K562 (cell line): ENCODE results near the gene CCDC85C. TPM values are rescaled to one million over a fixed set of nuclear protein-coding genes. Genes with fewer than 3 reads are reported as not detected.

Experiments
- ATAC-seq: fragments of 200-7000 bp; cut with Tn5 transposase; 3 replicates; pipeline ENCODE4 v1.9.1; 2020; ENCODE audit warnings: moderate library complexity
- BruUV-seq: library from RNA; stranded (reverse); fragments of 400-500 nt; replicated peaks from 2 replicates; lab custom pipeline; 2021; lab: Mats Ljungman, UMichigan
- CTCF ChIA-PET: fragments of 300-600 bp; formaldehyde crosslinking; extraction: SDS; loops from one replicate; lab custom pipeline; 2021; ENCODE audit warnings: low intra/inter-chr PET ratio; lab: Yijun Ruan, JAX
- POLR2A ChIA-PET: fragments of 300-600, 350-650 bp; sonication (Branson Sonifier 250); formaldehyde crosslinking; extraction: SDS; loops from one replicate; lab custom pipeline; 2021; ENCODE audit warnings: antibody characterized with exemption, inconsistent platforms; lab: Yijun Ruan, JAX
- DNase-seq, 4 experiments: peaks; one replicate each; pipeline versions ENCODE4 v3.0.0 to v3.0.0-alpha.2; 2011 to 2018; ENCODE audit warnings: low spot score in 3 of 4, mixed read lengths in 3 of 4; ENCODE audit errors: extremely low read depth in 1 of 4
- FAIRE-seq: peaks from 2 replicates; lab custom pipeline; 2011; peaks lifted over from hg19 to GRCh38; lab: Jason Lieb, UNC
- H2AFZ ChIP-seq: 2 replicates; pipeline ENCODE4 v1.6.0; 2011; ENCODE audit warnings: low read depth, low read length, control low read depth, inconsistent platforms
- H3K27ac ChIP-seq: fragments of 200-600 bp; 3 replicates; pipeline ENCODE4 v1.8.0; 2011; ENCODE audit warnings: low read depth, mild to moderate bottlenecking, control low read depth, inconsistent platforms, low read length, moderate library complexity, mixed read lengths; ENCODE audit errors: extremely low read depth
- H3K27me3 ChIP-seq, 2 experiments: fragments of 300-600 bp in 1 of 2; 2 replicates in 1 of 2; 3 replicates in 1 of 2; pipeline versions ENCODE4 v1.6.0 to v1.8.0; 2011; ENCODE audit warnings: inconsistent platforms in 2 of 2, low read length in 2 of 2, mild to moderate bottlenecking in 1 of 2, mixed read lengths in 1 of 2, moderate library complexity in 1 of 2; ENCODE audit not compliant: control insufficient read depth in 2 of 2, insufficient read depth in 2 of 2
- H3K36me3 ChIP-seq: fragments of 300-600 bp; 3 replicates; pipeline ENCODE4 v1.8.0; 2011; ENCODE audit warnings: mild to moderate bottlenecking, low read length, inconsistent platforms; ENCODE audit not compliant: control insufficient read depth, insufficient read depth
- H3K4me1 ChIP-seq, 2 experiments: fragments of 200-600 bp in 1 of 2; replicated peaks in 1 of 2; 2 replicates in 1 of 2; 3 replicates in 1 of 2; pipeline versions ENCODE4 v1.5.1 to v1.8.0; 2011; ENCODE audit warnings: inconsistent platforms in 2 of 2, low read length in 2 of 2, mild to moderate bottlenecking in 1 of 2, mixed read lengths in 1 of 2, moderate library complexity in 1 of 2; ENCODE audit not compliant: control insufficient read depth in 2 of 2, insufficient read depth in 2 of 2
- H3K4me2 ChIP-seq: 2 replicates; pipeline ENCODE4 v1.6.1; 2011; ENCODE audit warnings: low read length, control low read depth, inconsistent platforms, mixed read lengths; ENCODE audit not compliant: insufficient read depth
- H3K4me3 ChIP-seq: fragments of 200-600 bp; sonication (generic), shearing (Covaris generic); 2 replicates; pipeline ENCODE4 v1.5.1; 2016; ENCODE audit warnings: control low read depth, inconsistent platforms
- H3K79me2 ChIP-seq: fragments of 200-600 bp; 3 replicates; pipeline ENCODE4 v1.8.0; 2011; ENCODE audit warnings: low read length, inconsistent platforms; ENCODE audit not compliant: control insufficient read depth, insufficient read depth
- H3K9ac ChIP-seq, 2 experiments: 2 replicates each; pipeline versions ENCODE4 v1.6.0 to v1.6.1; 2011; ENCODE audit warnings: low read depth in 2 of 2, low read length in 2 of 2, control low read depth in 1 of 2, inconsistent platforms in 1 of 2, mild to moderate bottlenecking in 1 of 2, mixed read lengths in 1 of 2; ENCODE audit not compliant: insufficient read depth in 1 of 2
- H3K9me1 ChIP-seq: one replicate; pipeline ENCODE4 v1.6.0; 2011; ENCODE audit warnings: inconsistent platforms, mild to moderate bottlenecking, low read length, moderate library complexity; ENCODE audit not compliant: control insufficient read depth, insufficient read depth
- H3K9me3 ChIP-seq: replicated peaks from 2 replicates; pipeline ENCODE4 v1.5.1; 2011; ENCODE audit warnings: low read depth, low read length, inconsistent platforms; ENCODE audit not compliant: control insufficient read depth, insufficient read depth
- H4K20me1 ChIP-seq: replicated peaks from 2 replicates; pipeline ENCODE4 v1.6.1; 2011; ENCODE audit warnings: low read length, inconsistent platforms, mixed read lengths; ENCODE audit not compliant: control insufficient read depth, insufficient read depth
- BHLHE40 ChIP-seq: IDR thresholded peaks from 2 replicates; pipeline ENCODE4 v1.6.1; 2011; ENCODE audit warnings: low read length, improper control_type of control experiment
- GABPB2 ChIP-seq: fragments of 250-450 bp; sonication (Bioruptor Pico); conservative IDR thresholded peaks from 2 replicates; pipeline ENCODE4 v1.5.1; 2021; ENCODE audit warnings: mild to moderate bottlenecking
- KAT2B ChIP-seq: IDR thresholded peaks from one replicate; pipeline ENCODE4 v1.6.1; 2012; ENCODE audit warnings: low read depth, mild to moderate bottlenecking, control low read depth, inconsistent platforms, low read length, moderate library complexity
- POLR2G ChIP-seq: fragments of 200-400 bp; formaldehyde crosslinking; IDR thresholded peaks from 2 replicates; pipeline ENCODE4 v1.6.1; 2017; ENCODE audit warnings: low read depth, mild to moderate bottlenecking, antibody characterized with exemption, low read length, moderate library complexity
- RAD21 ChIP-seq, 2 experiments: fragments of 250-450 bp in 1 of 2; fragments of 450-650 bp in 1 of 2; sonication (Bioruptor Pico) in 1 of 2; formaldehyde crosslinking in 1 of 2; IDR thresholded peaks in 1 of 2; conservative IDR thresholded peaks in 1 of 2; 2 replicates each; pipeline versions ENCODE4 v1.4.0 to v1.8.0; 2020 to 2022; ENCODE audit warnings: mild to moderate bottlenecking in 2 of 2, moderate library complexity in 1 of 2
- SIN3A ChIP-seq, 2 experiments: fragments of 150-350 bp in 1 of 2; IDR thresholded peaks; 2 replicates each; pipeline ENCODE4 v1.6.1; 2011 to 2016; ENCODE audit warnings: borderline replicate concordance in 2 of 2, low read depth in 2 of 2, low read length in 2 of 2, mild to moderate bottlenecking in 2 of 2, moderate library complexity in 2 of 2; ENCODE audit not compliant: control insufficient read depth in 1 of 2
- TCF7 ChIP-seq: sonication (generic); IDR thresholded peaks from 2 replicates; pipeline ENCODE4 v1.6.1; 2016; ENCODE audit warnings: antibody characterized with exemption, borderline replicate concordance
- ZNF165 ChIP-seq: fragments of 250-450 bp; sonication (Bioruptor Pico); IDR thresholded peaks from 2 replicates; pipeline ENCODE4 v1.4.0; 2020; ENCODE audit warnings: borderline replicate concordance
- WGBS: fragments of 100-300 bp; shearing (Covaris generic); methylation state at CpG from one replicate; pipeline ENCODE4 v1.1.6; 2016; ENCODE audit warnings: low coverage, mixed read lengths; ENCODE audit not compliant: insufficient coverage; ENCODE audit errors: missing lambda C conversion rate; 5-methylcytosine and 5-hydroxymethylcytosine counted together
- in situ Hi-C: fragments of 300-500 bp; cut with MboI; formaldehyde crosslinking; loops from 4 replicates; pipeline ENCODE4 v1.15.0; 2018; ENCODE audit warnings: inconsistent platforms, mixed read lengths
- intact Hi-C: fragments of 100-400 bp; cut with micrococcal nuclease; formaldehyde crosslinking; loops from 2 replicates; pipeline ENCODE4 v1.14.2; 2022
- polyA plus RNA-seq, 8 experiments: library from polyadenylated mRNA; depleted of rRNA in 4 of 8; stranded (reverse) in 5 of 8; unstranded in 3 of 8; fragments of >200 nt; fragmentation: Nextera tagmentation in 2 of 8; fragmentation: Illumina TruSeq in 1 of 8; extraction: Ambion mirVana in 2 of 8; extraction: Trizol in 1 of 8; gene quantifications; 2 replicates each; pipeline versions ENCODE4 v1.2.1 to v1.2.3, GENCODE V29; 2011 to 2014; ENCODE audit warnings: inconsistent platforms in 1 of 8, missing spikeins in 1 of 8
- total RNA-seq, 7 experiments: library from RNA; depleted of rRNA in 6 of 7; stranded (reverse); fragments of >200 nt in 6 of 7; fragmentation: Illumina TruSeq in 2 of 7; extraction: Trizol in 2 of 7; gene quantifications; 2 replicates each; pipeline versions ENCODE4 v1.2.1 to v1.2.3, GENCODE V29; 2011 to 2021; ENCODE audit warnings: low replicate concordance in 1 of 7
- TF ChIP-seq, protein P1 (sequence below), 2 experiments: fragments of 150-350 bp in 1 of 2; IDR thresholded peaks; 2 replicates each; pipeline ENCODE4 v1.6.1; 2012 to 2016; ENCODE audit warnings: low read depth in 2 of 2, low read length in 2 of 2, mild to moderate bottlenecking in 1 of 2, moderate library complexity in 1 of 2

The CCDC85C gene
- total and polyA plus RNA-seq, 9 of the 15 experiments (the other 6 are each of a cell fraction or from before 2014, with no cell fraction given): 0.18 to 22.0 (median 6.3) TPM

DNA sequence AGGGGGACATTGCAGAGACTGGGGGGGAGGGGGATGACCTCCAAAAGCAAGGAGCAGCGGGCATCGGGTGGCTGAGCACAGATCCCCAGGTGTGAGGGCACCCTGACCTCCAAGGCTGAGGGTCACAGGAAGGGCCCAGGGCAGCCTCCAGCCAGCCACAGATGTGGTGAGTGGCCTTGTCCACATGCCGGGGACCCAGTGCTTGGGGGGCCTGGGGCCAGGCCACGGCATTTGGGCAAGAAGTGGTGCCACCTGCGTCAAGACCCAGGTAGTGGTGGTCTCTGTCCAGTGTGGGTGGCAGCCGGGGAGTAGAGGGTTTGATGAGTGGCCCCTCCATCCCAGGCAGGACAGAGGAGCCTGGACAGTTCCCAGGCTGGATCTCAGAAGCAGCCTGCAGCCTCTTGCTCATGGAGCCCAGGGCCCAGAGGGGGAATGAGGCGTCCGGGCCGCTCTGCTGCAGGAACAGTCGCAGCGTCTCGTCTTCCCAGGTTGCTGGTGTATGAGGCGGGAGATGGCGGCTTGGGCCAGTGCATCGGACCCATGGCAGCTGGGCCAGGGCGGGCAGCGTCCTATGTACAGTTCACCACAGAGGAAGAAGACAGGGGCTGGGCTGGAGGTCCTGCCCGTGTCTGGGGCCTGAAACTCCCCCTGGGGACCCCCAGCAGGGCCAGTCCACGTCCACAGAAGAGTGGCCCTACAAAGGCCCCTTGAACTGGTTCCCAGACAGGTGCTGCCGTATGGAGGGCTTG lies 89.3 kb downstream of the CCDC85C start:
- TF ChIP-seq POLR2G (peak; percentile 47; the same call in 1 of the 2 replicates), GABPB2 (CRISPR knock-in tag) (no peak)
- Histone ChIP-seq H3K9me1 (no peaks in the 10 kb centered on the region), H3K9ac (no peak overlapping the region; a peak in 1 of 4 replicates), H4K20me1 (0 out of 2 replicates have a peak, but pooled peaks cover 6% of the 10 kb centered on the region), H3K79me2 (no peaks in the 10 kb centered on the region), H3K27me3 (no peaks in the 10 kb centered on the region), H3K27ac (no peak overlapping the region), H2AFZ (no peak overlapping the region), H3K4me1 (peaks cover 0 to 17% of the 10 kb centered on the region in 2 experiments; a peak in 2 of 5 replicates), H3K4me2 (no peak overlapping the region), H3K4me3 (no peak overlapping the region), H3K9me3 (no peaks in the 10 kb centered on the region), H3K36me3 (peaks cover 18% of the 10 kb centered on the region; the same call in 1 of the 3 replicates)
- in situ Hi-C loops (no loop called here), intact Hi-C loops (no loop called here)
- BruUV-seq: no TSS peak
- DNase-seq (no peak), FAIRE-seq (no peak), ATAC-seq (no peak)
- ChIA-PET CTCF (no interaction called here), POLR2A (interaction anchor here (0.7 kb wide), 1 partner anchor 34 kb away, joined by 3 read pairs; the partner anchor contains the start of gene SETD3)
- WGBS: 96% methylated on average over 10 of the region's 20 CpGs

GRCh38 chr14:99513946-99514551 lies 90.0 kb downstream of the CCDC85C start:
- no peak overlapping the region for H2AFZ ChIP-seq
- no peak for ATAC-seq
- no peak for FAIRE-seq
- H3K27ac ChIP-seq: no peak overlapping the region
- H3K9ac ChIP-seq: peak overlapping the region in 1 of 2 experiments; percentile 26; a peak in 1 of 4 replicates
- peaks cover 0 to 21% of the 10 kb centered on the region in 2 experiments; a peak in 2 of 5 replicates for H3K4me1 ChIP-seq
- BruUV-seq: no TSS peak
- no peaks in the 10 kb centered on the region for H3K27me3 ChIP-seq
- no peak overlapping the region for H3K4me2 ChIP-seq
- in situ Hi-C loops (no loop called here), intact Hi-C loops (no loop called here)
- peaks cover 25% of the 10 kb centered on the region; the same call in 1 of the 3 replicates for H3K36me3 ChIP-seq
- POLR2A ChIA-PET: interaction anchor here (0.7 to 1.2 kb wide), 3 partner anchors 9 to 170 kb away, joined by 3 to 4 read pairs (median 3); partner anchors contain the start of genes CYP46A1 and SETD3
- WGBS: 84% methylated on average over 10 of the region's 13 CpGs
- H3K9me1 ChIP-seq: no peaks in the 10 kb centered on the region
- no peaks in the 10 kb centered on the region for H3K79me2 ChIP-seq
- 0 out of 2 replicates have a peak, but pooled peaks cover 10% of the 10 kb centered on the region for H4K20me1 ChIP-seq
- no peaks in the 10 kb centered on the region for H3K9me3 ChIP-seq
- no peak overlapping the region for H3K4me3 ChIP-seq
- CTCF ChIA-PET: no interaction called here
- no peak for DNase-seq
- TF ChIP-seq KAT2B (no peak), SIN3A (IDR thresholded peaks at IDR 0.05; ENCODE audit: borderline replicate concordance in 2 of 2, control insufficient read depth in 1 of 2, low read depth in 2 of 2, low read length in 2 of 2) (no peak), BHLHE40 (no peak), TCF7 (no peak), RAD21 (CRISPR knock-in tag; conservative IDR thresholded peaks at IDR 0.05 in 1 of 2, IDR thresholded peaks at IDR 0.05 in 1 of 2) (no peak), ZNF165 (CRISPR knock-in tag) (no peak)
- TF ChIP-seq, protein P1, sequence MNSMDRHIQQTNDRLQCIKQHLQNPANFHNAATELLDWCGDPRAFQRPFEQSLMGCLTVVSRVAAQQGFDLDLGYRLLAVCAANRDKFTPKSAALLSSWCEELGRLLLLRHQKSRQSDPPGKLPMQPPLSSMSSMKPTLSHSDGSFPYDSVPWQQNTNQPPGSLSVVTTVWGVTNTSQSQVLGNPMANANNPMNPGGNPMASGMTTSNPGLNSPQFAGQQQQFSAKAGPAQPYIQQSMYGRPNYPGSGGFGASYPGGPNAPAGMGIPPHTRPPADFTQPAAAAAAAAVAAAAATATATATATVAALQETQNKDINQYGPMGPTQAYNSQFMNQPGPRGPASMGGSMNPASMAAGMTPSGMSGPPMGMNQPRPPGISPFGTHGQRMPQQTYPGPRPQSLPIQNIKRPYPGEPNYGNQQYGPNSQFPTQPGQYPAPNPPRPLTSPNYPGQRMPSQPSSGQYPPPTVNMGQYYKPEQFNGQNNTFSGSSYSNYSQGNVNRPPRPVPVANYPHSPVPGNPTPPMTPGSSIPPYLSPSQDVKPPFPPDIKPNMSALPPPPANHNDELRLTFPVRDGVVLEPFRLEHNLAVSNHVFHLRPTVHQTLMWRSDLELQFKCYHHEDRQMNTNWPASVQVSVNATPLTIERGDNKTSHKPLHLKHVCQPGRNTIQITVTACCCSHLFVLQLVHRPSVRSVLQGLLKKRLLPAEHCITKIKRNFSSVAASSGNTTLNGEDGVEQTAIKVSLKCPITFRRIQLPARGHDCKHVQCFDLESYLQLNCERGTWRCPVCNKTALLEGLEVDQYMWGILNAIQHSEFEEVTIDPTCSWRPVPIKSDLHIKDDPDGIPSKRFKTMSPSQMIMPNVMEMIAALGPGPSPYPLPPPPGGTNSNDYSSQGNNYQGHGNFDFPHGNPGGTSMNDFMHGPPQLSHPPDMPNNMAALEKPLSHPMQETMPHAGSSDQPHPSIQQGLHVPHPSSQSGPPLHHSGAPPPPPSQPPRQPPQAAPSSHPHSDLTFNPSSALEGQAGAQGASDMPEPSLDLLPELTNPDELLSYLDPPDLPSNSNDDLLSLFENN (IDR thresholded peaks at IDR 0.05; ENCODE audit: low read depth in 2 of 2, low read length in 2 of 2): no peak
